Endothelial cell of umbilical vein (primary cell): Measurements from ENCODE around the gene BUB1B. TPM values are rescaled to one million over a fixed set of nuclear protein-coding genes. Genes with fewer than 3 reads are reported as not detected.

ENCODE experiments used
- BruUV-seq: library from RNA; stranded (reverse); fragments of 400-500 nt; replicated peaks from 2 replicates; lab custom pipeline; 2021; lab: Mats Ljungman, UMichigan
- CTCF ChIA-PET: fragments of 300-600, 350-600 bp; sonication (Branson Sonifier 250); formaldehyde crosslinking; loops from one replicate; lab custom pipeline; 2021; ENCODE audit warnings: antibody characterized with exemption, inconsistent platforms; lab: Charles Lee
- POLR2A ChIA-PET: fragments of 300-600, 350-600 bp; sonication (Branson Sonifier 250); formaldehyde crosslinking; loops from one replicate; lab custom pipeline; 2021; ENCODE audit warnings: antibody characterized with exemption, inconsistent platforms; lab: Charles Lee
- DNase-seq: peaks from one replicate; pipeline ENCODE4 v3.0.0-alpha.2; 2011; ENCODE audit warnings: low read depth, low spot score
- FAIRE-seq: peaks from 2 replicates; lab custom pipeline; 2011; peaks lifted over from hg19 to GRCh38; lab: Jason Lieb, UNC
- H2AFZ ChIP-seq: 2 replicates; pipeline ENCODE4 v1.6.0; 2012; ENCODE audit warnings: low read depth, low read length, control low read depth, inconsistent platforms
- H3K27ac ChIP-seq: 2 replicates; pipeline ENCODE4 v1.5.1; 2011; ENCODE audit warnings: low read depth, mild to moderate bottlenecking, control low read depth, low read length, moderate library complexity; ENCODE audit not compliant: insufficient read depth
- H3K27me3 ChIP-seq, 2 experiments: 2 replicates each; pipeline versions ENCODE4 v1.6.0 to v1.6.1; 2011; ENCODE audit warnings: low read length in 2 of 2, mixed read lengths in 1 of 2; ENCODE audit not compliant: control insufficient read depth in 2 of 2, insufficient read depth in 2 of 2
- H3K36me3 ChIP-seq, 2 experiments: 2 replicates in 1 of 2; 3 replicates in 1 of 2; pipeline ENCODE4 v1.5.1; 2011; ENCODE audit warnings: low read length in 2 of 2, mild to moderate bottlenecking in 1 of 2, moderate library complexity in 1 of 2; ENCODE audit not compliant: control insufficient read depth in 2 of 2, insufficient read depth in 2 of 2; ENCODE audit errors: extremely low read depth in 1 of 2
- H3K4me1 ChIP-seq: 3 replicates; pipeline ENCODE4 v1.5.1; 2011; ENCODE audit warnings: mild to moderate bottlenecking, low read length; ENCODE audit not compliant: control insufficient read depth, insufficient read depth; ENCODE audit errors: extremely low read depth
- H3K4me2 ChIP-seq: 2 replicates; pipeline ENCODE4 v1.6.1; 2011; ENCODE audit warnings: low read length, control low read depth, mixed read lengths; ENCODE audit not compliant: insufficient read depth
- H3K4me3 ChIP-seq, 3 experiments: fragments of 200-600 bp in 1 of 3; sonication (generic), shearing (Covaris generic) in 1 of 3; replicated peaks in 1 of 3; 2 replicates each; pipeline ENCODE4 v1.5.1; 2011 to 2016; ENCODE audit warnings: control low read depth in 3 of 3, low read length in 3 of 3, mild to moderate bottlenecking in 2 of 3, inconsistent platforms in 1 of 3, low read depth in 1 of 3, moderate library complexity in 1 of 3; ENCODE audit not compliant: insufficient read depth in 1 of 3
- H3K79me2 ChIP-seq: 2 replicates; pipeline ENCODE4 v1.6.0; 2012; ENCODE audit warnings: low read length, inconsistent platforms; ENCODE audit not compliant: control insufficient read depth, insufficient read depth
- H3K9ac ChIP-seq: replicated peaks from 2 replicates; pipeline ENCODE3; 2011; ENCODE audit warnings: low read length, control low read depth; ENCODE audit not compliant: insufficient read depth; ENCODE audit errors: extremely low read depth
- H3K9me1 ChIP-seq: replicated peaks from 3 replicates; pipeline ENCODE4 v1.6.0; 2011; ENCODE audit warnings: mild to moderate bottlenecking, low read length; ENCODE audit not compliant: control insufficient read depth, insufficient read depth; ENCODE audit errors: extremely low read depth
- H3K9me3 ChIP-seq: replicated peaks from 2 replicates; pipeline ENCODE4 v1.5.1; 2012; ENCODE audit warnings: low read length, inconsistent platforms; ENCODE audit not compliant: control insufficient read depth, insufficient read depth
- H4K20me1 ChIP-seq: replicated peaks from 2 replicates; pipeline ENCODE3; 2011; ENCODE audit warnings: mild to moderate bottlenecking, low read length; ENCODE audit not compliant: control insufficient read depth, insufficient read depth; ENCODE audit errors: extremely low read depth
- EZH2 ChIP-seq: IDR thresholded peaks from 2 replicates; pipeline ENCODE4 v1.6.1; 2012; ENCODE audit warnings: borderline replicate concordance, low read depth, mild to moderate bottlenecking, moderate library complexity, low read length, inconsistent platforms; ENCODE audit not compliant: severe bottlenecking
- FOS ChIP-seq: IDR thresholded peaks from 2 replicates; pipeline ENCODE4 v1.6.1; 2011; ENCODE audit warnings: mild to moderate bottlenecking, low read length, moderate library complexity, borderline replicate concordance; ENCODE audit not compliant: insufficient read depth
- GATA2 ChIP-seq: IDR thresholded peaks from 2 replicates; pipeline ENCODE4 v1.7.0; 2011; ENCODE audit warnings: low read depth, mild to moderate bottlenecking, moderate library complexity, mixed read lengths, low read length; ENCODE audit not compliant: insufficient read length, insufficient read depth
- JUN ChIP-seq: IDR thresholded peaks from 2 replicates; pipeline ENCODE4 v1.6.1; 2011; ENCODE audit warnings: borderline replicate concordance, low read depth; ENCODE audit not compliant: insufficient read length, insufficient read depth
- MYC ChIP-seq: IDR thresholded peaks from one replicate; pipeline ENCODE4 v1.6.1; 2011; ENCODE audit warnings: mild to moderate bottlenecking, low read depth, low read length
- POLR2A ChIP-seq: IDR thresholded peaks from 2 replicates; pipeline ENCODE4 v1.6.1; 2012; ENCODE audit warnings: low read depth, mild to moderate bottlenecking, control low read depth, low read length
- POLR2AphosphoS5 ChIP-seq: IDR thresholded peaks from 2 replicates; pipeline ENCODE4 v1.6.1; 2012; ENCODE audit warnings: low read depth, mild to moderate bottlenecking, control low read depth, low read length, moderate library complexity; ENCODE audit not compliant: insufficient read depth
- dilution Hi-C: fragments of 300-500 bp; cut with MboI; formaldehyde crosslinking; loops from one replicate; pipeline ENCODE4 v1.15.0; 2019; ENCODE audit warnings: low sequenced_read_pairs; ENCODE audit not compliant: extremely low pct_ligation_motif_present
- intact Hi-C: fragments of 100-400 bp; cut with micrococcal nuclease; formaldehyde crosslinking; loops from one replicate; pipeline ENCODE4 v1.10.0; 2022
- polyA plus RNA-seq, 4 experiments: library from polyadenylated mRNA; depleted of rRNA in 3 of 4; stranded (reverse) in 3 of 4; unstranded in 1 of 4; fragments of >200 nt; gene quantifications; 2 replicates each; pipeline versions ENCODE4 v1.2.1 to v1.2.3, GENCODE V29; 2011 to 2012; ENCODE audit warnings: missing spikeins in 1 of 4
- total RNA-seq: library from RNA; stranded (reverse); gene quantifications from 2 replicates; pipeline ENCODE4 v1.2.3, GENCODE V29; 2021
- TF ChIP-seq, protein P1 (sequence below): IDR thresholded peaks from 2 replicates; pipeline ENCODE4 v1.6.1; 2011; ENCODE audit not compliant: insufficient read depth, insufficient read length
- TF ChIP-seq, protein P2 (sequence below), 2 donors: IDR thresholded peaks; 1 replicate in 1 of 2; 2 replicates in 1 of 2; pipeline ENCODE4 v1.5.1; 2011; ENCODE audit warnings: low read length in 2 of 2, mild to moderate bottlenecking in 2 of 2, moderate library complexity in 2 of 2, control low read depth in 1 of 2, inconsistent platforms in 1 of 2, low read depth in 1 of 2; ENCODE audit not compliant: insufficient read depth in 1 of 2; ENCODE audit errors: extremely low read depth in 1 of 2

The BUB1B gene
- total and polyA plus RNA-seq, 2 donors (not counting 3 experiments of a cell fraction or from before 2014, with no cell fraction given), result 12.2 to 69.8 TPM

DNA sequence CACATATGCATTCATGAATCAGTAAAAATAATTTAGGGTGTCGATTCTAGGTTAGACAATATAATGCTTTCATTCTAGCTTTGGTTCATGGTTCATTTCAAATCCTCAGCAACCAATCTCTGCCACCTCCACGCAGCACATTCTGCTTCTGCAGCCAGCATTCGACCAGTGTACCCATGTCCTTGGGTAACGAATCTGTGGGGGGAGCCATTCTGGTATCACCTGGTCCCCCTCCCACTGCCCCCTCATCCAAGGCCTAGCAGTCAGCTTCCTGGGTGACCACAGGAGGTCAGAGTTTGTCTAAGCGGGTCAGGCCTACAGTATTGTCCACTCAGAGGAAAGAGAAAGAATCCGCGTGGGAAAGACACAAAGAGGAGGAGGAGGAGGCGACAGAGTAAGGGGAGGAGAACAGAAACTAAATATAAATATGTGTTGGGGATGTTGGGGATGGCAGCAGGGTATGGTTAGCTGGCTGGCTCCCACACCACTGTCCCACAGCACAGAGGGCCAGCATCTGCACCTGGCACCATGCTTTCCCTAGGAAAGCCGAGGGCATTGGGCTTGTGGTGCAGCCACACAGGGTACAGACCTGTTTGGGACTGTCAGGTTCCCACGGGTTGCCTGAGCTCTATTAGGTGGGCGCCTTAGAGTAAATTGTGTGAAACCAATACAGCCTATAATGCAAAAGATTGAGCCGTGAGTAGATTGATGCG is 90.1 kb downstream of the BUB1B start:
- H3K27me3 ChIP-seq, result peaks cover 34 to 37% of the 10 kb centered on the region in 2 experiments
- no peak overlapping the region for H3K9ac ChIP-seq
- no peak overlapping the region for H2AFZ ChIP-seq
- peaks cover 11% of the 10 kb centered on the region for H3K4me1 ChIP-seq
- no peak overlapping the region for H3K27ac ChIP-seq
- H4K20me1 ChIP-seq, result no peaks in the 10 kb centered on the region
- dilution Hi-C loops, result no loop called here
- POLR2A ChIA-PET, result no interaction called here
- CTCF ChIA-PET, result interaction anchor here (1.4 to 2.2 kb wide), 5 partner anchors 16 to 34 kb away, joined by 3 to 22 read pairs (median 8); no protein-coding TSS in a partner anchor
- no peak overlapping the region for H3K4me3 ChIP-seq
- no peaks in the 10 kb centered on the region for H3K36me3 ChIP-seq
- H3K4me2 ChIP-seq, result no peak overlapping the region
- H3K9me3 ChIP-seq, result no peaks in the 10 kb centered on the region
- TF ChIP-seq, protein P1, sequence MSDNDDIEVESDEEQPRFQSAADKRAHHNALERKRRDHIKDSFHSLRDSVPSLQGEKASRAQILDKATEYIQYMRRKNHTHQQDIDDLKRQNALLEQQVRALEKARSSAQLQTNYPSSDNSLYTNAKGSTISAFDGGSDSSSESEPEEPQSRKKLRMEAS, result no peak
- no peak for TF ChIP-seq JUN
- TF ChIP-seq GATA2, result no peak
- TF ChIP-seq, protein P2, sequence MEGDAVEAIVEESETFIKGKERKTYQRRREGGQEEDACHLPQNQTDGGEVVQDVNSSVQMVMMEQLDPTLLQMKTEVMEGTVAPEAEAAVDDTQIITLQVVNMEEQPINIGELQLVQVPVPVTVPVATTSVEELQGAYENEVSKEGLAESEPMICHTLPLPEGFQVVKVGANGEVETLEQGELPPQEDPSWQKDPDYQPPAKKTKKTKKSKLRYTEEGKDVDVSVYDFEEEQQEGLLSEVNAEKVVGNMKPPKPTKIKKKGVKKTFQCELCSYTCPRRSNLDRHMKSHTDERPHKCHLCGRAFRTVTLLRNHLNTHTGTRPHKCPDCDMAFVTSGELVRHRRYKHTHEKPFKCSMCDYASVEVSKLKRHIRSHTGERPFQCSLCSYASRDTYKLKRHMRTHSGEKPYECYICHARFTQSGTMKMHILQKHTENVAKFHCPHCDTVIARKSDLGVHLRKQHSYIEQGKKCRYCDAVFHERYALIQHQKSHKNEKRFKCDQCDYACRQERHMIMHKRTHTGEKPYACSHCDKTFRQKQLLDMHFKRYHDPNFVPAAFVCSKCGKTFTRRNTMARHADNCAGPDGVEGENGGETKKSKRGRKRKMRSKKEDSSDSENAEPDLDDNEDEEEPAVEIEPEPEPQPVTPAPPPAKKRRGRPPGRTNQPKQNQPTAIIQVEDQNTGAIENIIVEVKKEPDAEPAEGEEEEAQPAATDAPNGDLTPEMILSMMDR (IDR thresholded peaks at IDR 0.05; ENCODE audit: extremely low read depth in 1 of 2, insufficient read depth in 1 of 2, low read depth in 1 of 2, low read length in 2 of 2), result no peak
- no peak for TF ChIP-seq POLR2AphosphoS5
- TF ChIP-seq EZH2, result no peak
- no peak for TF ChIP-seq MYC
- no peak for TF ChIP-seq POLR2A
- no peak for TF ChIP-seq FOS
- H3K9me1 ChIP-seq, result no peaks in the 10 kb centered on the region
- intact Hi-C loops, result no loop called here
- no peaks in the 10 kb centered on the region for H3K79me2 ChIP-seq
- DNase-seq (no peak), FAIRE-seq (no peak)
- BruUV-seq, result no TSS peak
